Liver (tissue), 3 donors: Measurements from ENCODE around the gene GGT6.

ENCODE experiments used
- FOXA2 ChIP-seq: IDR thresholded peaks from 2 replicates; pipeline ENCODE4 v1.6.1; 2016; ENCODE audit warnings: antibody characterized with exemption
- GABPA ChIP-seq, 2 donors: IDR thresholded peaks in 1 of 2; conservative IDR thresholded peaks in 1 of 2; 2 replicates each; pipeline ENCODE4 v1.6.1; 2016; ENCODE audit warnings: antibody characterized with exemption in 2 of 2, mild to moderate bottlenecking in 1 of 2, moderate library complexity in 1 of 2
- HNF4G ChIP-seq: IDR thresholded peaks from 2 replicates; pipeline ENCODE4 v1.6.1; 2016; ENCODE audit warnings: antibody characterized with exemption
- JUND ChIP-seq, 2 donors: IDR thresholded peaks; 2 replicates each; pipeline ENCODE4 v1.6.1; 2016; ENCODE audit warnings: antibody characterized with exemption in 2 of 2
- RAD21 ChIP-seq, 2 donors: IDR thresholded peaks; 2 replicates each; pipeline ENCODE4 v1.6.1; 2016; ENCODE audit warnings: antibody characterized with exemption in 2 of 2, mild to moderate bottlenecking in 2 of 2
- RXRA ChIP-seq, 2 donors: IDR thresholded peaks; 2 replicates each; pipeline ENCODE4 v1.6.1; 2017 to 2018; ENCODE audit warnings: antibody characterized with exemption in 2 of 2, mild to moderate bottlenecking in 1 of 2
- SP1 ChIP-seq: IDR thresholded peaks from 2 replicates; pipeline ENCODE4 v1.6.1; 2018; ENCODE audit warnings: antibody characterized with exemption, mild to moderate bottlenecking
- TAF1 ChIP-seq: conservative IDR thresholded peaks from 2 replicates; pipeline ENCODE4 v1.6.1; 2016; ENCODE audit warnings: antibody characterized with exemption, mild to moderate bottlenecking
- YY1 ChIP-seq: IDR thresholded peaks from 2 replicates; pipeline ENCODE4 v1.6.1; 2016; ENCODE audit warnings: antibody characterized with exemption, mild to moderate bottlenecking
- TF ChIP-seq, protein P1 (sequence below): fragments of 150-350 bp; IDR thresholded peaks from 2 replicates; pipeline ENCODE4 v1.5.1; 2017; ENCODE audit warnings: improper control_type of control experiment, low read depth, low read length; ENCODE audit not compliant: missing input control
- TF ChIP-seq, protein P2 (sequence below): IDR thresholded peaks from 2 replicates; pipeline ENCODE4 v1.6.1; 2016; ENCODE audit warnings: antibody characterized with exemption, mild to moderate bottlenecking
- TF ChIP-seq, protein P3 (sequence below): IDR thresholded peaks from 2 replicates; pipeline ENCODE4 v1.6.1; 2016; ENCODE audit warnings: antibody characterized with exemption
- TF ChIP-seq, protein P4 (sequence below): IDR thresholded peaks from 2 replicates; pipeline ENCODE4 v1.6.1; 2016; ENCODE audit warnings: antibody characterized with exemption
- TF ChIP-seq, protein P5 (sequence below): IDR thresholded peaks from 2 replicates; pipeline ENCODE4 v1.6.1; 2016; ENCODE audit warnings: antibody characterized with exemption
- donor health status: healthy.
- donor health status: healthy.

DNA sequence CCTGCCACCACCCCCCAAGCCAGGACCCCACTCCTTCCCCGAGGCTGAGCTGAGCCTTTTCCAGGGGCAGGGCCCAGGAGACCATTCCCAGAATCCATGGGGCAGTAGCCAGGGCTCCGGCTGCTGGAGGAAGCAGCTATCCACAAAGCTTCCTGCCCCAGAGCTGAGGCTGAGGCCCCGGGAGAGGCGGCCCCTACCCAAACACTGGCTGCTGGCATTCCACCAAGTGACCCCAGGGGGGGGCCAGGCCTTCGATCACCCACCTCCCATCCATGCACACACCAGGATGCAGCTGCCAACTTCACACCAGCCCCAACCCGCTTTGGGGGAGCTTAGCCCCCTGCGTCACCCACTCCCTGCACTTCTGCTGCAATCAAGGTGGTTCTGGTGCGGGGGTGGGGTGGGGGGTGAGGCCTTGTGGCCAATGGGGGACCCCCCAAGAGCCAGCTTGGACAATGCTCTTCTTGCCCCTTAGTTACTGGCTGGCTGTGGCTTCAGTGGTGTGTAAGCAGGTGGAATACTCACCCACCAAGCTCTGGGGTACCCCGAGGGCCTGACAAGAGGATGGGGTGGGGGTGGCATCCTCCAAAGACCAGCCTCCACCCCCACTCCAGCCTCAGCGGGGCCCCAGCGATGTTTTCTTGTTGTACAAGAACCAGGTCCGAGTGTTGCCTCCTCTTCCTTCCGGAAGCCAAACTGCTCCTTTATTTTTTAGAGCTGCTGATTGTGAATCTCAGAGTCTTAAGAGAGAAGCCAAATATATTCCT, 22.0 kb downstream of the GGT6 start:
- TF ChIP-seq, protein P1, sequence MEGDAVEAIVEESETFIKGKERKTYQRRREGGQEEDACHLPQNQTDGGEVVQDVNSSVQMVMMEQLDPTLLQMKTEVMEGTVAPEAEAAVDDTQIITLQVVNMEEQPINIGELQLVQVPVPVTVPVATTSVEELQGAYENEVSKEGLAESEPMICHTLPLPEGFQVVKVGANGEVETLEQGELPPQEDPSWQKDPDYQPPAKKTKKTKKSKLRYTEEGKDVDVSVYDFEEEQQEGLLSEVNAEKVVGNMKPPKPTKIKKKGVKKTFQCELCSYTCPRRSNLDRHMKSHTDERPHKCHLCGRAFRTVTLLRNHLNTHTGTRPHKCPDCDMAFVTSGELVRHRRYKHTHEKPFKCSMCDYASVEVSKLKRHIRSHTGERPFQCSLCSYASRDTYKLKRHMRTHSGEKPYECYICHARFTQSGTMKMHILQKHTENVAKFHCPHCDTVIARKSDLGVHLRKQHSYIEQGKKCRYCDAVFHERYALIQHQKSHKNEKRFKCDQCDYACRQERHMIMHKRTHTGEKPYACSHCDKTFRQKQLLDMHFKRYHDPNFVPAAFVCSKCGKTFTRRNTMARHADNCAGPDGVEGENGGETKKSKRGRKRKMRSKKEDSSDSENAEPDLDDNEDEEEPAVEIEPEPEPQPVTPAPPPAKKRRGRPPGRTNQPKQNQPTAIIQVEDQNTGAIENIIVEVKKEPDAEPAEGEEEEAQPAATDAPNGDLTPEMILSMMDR = no peak
- TF ChIP-seq, protein P2, sequence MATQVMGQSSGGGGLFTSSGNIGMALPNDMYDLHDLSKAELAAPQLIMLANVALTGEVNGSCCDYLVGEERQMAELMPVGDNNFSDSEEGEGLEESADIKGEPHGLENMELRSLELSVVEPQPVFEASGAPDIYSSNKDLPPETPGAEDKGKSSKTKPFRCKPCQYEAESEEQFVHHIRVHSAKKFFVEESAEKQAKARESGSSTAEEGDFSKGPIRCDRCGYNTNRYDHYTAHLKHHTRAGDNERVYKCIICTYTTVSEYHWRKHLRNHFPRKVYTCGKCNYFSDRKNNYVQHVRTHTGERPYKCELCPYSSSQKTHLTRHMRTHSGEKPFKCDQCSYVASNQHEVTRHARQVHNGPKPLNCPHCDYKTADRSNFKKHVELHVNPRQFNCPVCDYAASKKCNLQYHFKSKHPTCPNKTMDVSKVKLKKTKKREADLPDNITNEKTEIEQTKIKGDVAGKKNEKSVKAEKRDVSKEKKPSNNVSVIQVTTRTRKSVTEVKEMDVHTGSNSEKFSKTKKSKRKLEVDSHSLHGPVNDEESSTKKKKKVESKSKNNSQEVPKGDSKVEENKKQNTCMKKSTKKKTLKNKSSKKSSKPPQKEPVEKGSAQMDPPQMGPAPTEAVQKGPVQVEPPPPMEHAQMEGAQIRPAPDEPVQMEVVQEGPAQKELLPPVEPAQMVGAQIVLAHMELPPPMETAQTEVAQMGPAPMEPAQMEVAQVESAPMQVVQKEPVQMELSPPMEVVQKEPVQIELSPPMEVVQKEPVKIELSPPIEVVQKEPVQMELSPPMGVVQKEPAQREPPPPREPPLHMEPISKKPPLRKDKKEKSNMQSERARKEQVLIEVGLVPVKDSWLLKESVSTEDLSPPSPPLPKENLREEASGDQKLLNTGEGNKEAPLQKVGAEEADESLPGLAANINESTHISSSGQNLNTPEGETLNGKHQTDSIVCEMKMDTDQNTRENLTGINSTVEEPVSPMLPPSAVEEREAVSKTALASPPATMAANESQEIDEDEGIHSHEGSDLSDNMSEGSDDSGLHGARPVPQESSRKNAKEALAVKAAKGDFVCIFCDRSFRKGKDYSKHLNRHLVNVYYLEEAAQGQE = no peak
- TF ChIP-seq GABPA (IDR thresholded peaks at IDR 0.05 in 1 of 2, conservative IDR thresholded peaks at IDR 0.05 in 1 of 2) (no peak), RAD21 (IDR thresholded peaks at IDR 0.05) (no peak), RXRA (IDR thresholded peaks at IDR 0.05) (no peak), SP1 (no peak), TAF1 (no peak), YY1 (no peak), JUND (IDR thresholded peaks at IDR 0.05) (no peak), FOXA2 (no peak), HNF4G (no peak)
- TF ChIP-seq, protein P3, sequence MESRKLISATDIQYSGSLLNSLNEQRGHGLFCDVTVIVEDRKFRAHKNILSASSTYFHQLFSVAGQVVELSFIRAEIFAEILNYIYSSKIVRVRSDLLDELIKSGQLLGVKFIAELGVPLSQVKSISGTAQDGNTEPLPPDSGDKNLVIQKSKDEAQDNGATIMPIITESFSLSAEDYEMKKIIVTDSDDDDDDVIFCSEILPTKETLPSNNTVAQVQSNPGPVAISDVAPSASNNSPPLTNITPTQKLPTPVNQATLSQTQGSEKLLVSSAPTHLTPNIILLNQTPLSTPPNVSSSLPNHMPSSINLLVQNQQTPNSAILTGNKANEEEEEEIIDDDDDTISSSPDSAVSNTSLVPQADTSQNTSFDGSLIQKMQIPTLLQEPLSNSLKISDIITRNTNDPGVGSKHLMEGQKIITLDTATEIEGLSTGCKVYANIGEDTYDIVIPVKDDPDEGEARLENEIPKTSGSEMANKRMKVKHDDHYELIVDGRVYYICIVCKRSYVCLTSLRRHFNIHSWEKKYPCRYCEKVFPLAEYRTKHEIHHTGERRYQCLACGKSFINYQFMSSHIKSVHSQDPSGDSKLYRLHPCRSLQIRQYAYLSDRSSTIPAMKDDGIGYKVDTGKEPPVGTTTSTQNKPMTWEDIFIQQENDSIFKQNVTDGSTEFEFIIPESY = no peak
- TF ChIP-seq, protein P4, sequence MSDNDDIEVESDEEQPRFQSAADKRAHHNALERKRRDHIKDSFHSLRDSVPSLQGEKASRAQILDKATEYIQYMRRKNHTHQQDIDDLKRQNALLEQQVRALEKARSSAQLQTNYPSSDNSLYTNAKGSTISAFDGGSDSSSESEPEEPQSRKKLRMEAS = no peak
- TF ChIP-seq, protein P5, sequence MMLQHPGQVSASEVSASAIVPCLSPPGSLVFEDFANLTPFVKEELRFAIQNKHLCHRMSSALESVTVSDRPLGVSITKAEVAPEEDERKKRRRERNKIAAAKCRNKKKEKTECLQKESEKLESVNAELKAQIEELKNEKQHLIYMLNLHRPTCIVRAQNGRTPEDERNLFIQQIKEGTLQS = no peak
